GM18951 (cell line): ENCODE results near the gene CNPY1.

Source experiments
- POLR2A ChIP-seq: IDR thresholded peaks from 4 replicates; pipeline ENCODE4 v1.6.1; 2011; ENCODE audit warnings: mild to moderate bottlenecking; ENCODE audit not compliant: insufficient read length, insufficient read depth; ENCODE audit errors: extremely low read depth
- in situ Hi-C: fragments of 300-500 bp; cut with MboI; formaldehyde crosslinking; loops from one replicate; pipeline ENCODE4 v1.12.0; 2022; ENCODE audit warnings: low sequenced_read_pairs, mixed read lengths, inconsistent platforms; ENCODE audit not compliant: unreplicated experiment

Gene CNPY1

DNA sequence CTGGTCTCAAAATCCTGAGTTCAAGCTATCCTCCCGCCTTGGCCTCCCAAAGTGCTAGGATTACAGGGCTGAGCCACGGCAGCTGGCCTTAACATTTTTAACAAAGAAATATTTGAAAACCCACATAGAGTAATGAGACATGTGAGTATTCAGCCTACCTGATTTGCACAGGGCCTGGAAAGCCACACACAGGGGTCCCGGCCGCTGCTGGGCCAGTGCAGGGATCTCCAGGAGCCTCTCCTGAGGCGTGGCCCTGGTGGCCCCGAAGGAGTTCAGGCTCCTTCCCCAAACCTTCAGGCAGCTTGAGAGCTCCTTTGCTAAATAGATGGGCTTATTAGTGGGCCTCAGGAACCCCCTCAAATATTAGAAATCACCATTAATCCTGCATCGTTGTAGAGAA lies 18.7 kb downstream of the CNPY1 start:
- TF ChIP-seq POLR2A: no peak
- in situ Hi-C loops: no loop called here

GRCh38 chr7:155526225-155526624 lies 20.1 kb downstream of the CNPY1 start:
- in situ Hi-C loops: no loop called here
- TF ChIP-seq POLR2A: no peak

DNA sequence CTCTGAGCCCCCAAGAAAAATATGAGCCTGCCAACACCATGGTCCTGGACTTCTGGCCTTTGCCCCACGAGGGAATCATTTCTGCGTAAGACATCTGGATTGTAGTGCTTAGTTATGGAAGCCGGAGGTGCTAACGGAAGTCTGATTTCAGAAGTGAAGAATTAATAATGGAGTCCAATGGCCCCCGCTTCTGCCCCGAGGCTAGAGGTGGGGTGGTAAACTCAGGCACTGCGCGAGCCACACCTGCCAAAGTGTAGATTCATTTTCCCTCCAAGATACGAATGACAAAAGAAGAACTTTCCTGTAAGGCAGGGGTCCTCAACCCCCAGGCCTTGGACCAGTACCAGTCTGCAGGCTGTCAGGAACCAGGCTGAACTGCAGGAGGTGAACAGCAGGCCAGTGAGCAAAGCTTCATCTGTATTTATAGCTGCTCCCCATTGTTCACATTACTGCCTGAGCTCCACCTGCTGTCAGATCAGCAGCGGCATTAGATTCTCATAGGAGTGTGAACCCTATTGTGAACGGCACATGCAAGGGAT lies 22.3 kb downstream of the CNPY1 start:
- no peak for TF ChIP-seq POLR2A
- in situ Hi-C loops: loop anchor here (25.0 kb wide), 1 partner anchor 137 kb away; no protein-coding TSS in a partner anchor

- in situ Hi-C loops: loop anchor here (25.0 kb wide), 1 partner anchor 136 kb away; no protein-coding TSS in a partner anchor
- TF ChIP-seq POLR2A: no peak
Observed at GRCh38 chr7:155523168-155523675, 23.1 kb downstream of the CNPY1 start.

GRCh38 chr7:155521743-155522398 lies 24.5 kb downstream of the CNPY1 start:
- no peak for TF ChIP-seq POLR2A
- in situ Hi-C loops: loop anchor here (25.0 kb wide), 1 partner anchor 135 kb away; no protein-coding TSS in a partner anchor

DNA sequence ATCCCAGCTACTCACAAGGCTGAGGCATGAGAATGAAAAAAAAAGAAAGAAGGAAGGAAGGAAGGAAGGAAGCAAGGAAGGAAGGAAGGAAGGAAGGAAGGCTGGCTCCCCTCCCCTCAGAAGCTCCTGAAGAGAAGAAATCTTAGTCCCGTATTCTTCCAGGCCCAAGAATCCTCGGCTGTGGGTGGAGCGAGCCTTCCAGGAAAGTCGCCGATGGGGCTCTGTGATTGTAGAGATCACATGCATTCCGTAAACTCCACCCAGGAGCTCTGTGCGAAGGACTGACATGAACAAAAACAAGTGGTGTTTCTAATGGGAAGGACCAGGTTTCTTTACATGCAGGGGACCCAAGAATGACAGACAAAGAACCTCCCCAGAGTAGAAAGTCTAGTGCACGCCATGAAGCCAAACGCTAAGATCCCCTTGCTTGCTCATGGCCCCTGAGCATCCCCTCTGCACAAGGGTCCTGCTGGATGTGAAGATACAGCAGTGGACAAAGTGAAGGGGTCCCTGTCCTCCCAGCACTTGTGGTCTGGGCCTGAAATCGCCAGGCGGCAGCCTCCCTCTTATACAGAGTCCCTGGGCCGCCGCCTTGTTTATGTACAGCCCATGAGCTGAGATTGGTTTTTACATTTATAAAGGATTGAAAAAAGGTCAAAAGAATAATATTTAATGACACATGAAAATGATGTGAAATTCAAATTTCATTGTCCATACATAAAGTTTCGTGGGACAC lies 25.2 kb downstream of the CNPY1 start:
- TF ChIP-seq POLR2A: no peak
- in situ Hi-C loops: loop anchor here (25.0 kb wide), 1 partner anchor 134 kb away; no protein-coding TSS in a partner anchor

GRCh38 chr7:155520114-155520513 lies 26.2 kb downstream of the CNPY1 start:
- TF ChIP-seq POLR2A: no peak
- in situ Hi-C loops: loop anchor here (25.0 kb wide), 1 partner anchor 133 kb away; no protein-coding TSS in a partner anchor

DNA sequence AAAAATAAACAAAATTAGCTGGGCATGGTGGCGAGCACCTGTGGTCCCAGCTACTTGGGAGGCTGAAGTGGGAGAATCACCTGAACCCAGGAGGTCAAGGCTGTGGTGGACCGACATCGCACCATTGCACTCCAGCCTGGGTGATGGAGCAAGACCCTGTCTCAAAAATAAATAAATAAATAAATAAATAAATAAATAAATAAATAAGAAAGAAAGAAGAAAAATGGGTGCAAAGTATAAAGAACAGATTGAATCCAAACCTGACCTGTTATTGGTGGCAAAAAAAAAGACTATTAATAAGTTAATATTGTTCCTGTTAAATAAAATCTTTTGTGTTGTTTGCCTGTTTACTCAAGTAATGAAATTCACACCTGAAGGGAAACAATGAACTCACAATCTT lies 27.0 kb downstream of the CNPY1 start:
- in situ Hi-C loops: loop anchor here (25.0 kb wide), 1 partner anchor 132 kb away; no protein-coding TSS in a partner anchor

- no peak for TF ChIP-seq POLR2A
- in situ Hi-C loops: loop anchor here (25.0 kb wide), 1 partner anchor 131 kb away; no protein-coding TSS in a partner anchor
Observed at GRCh38 chr7:155518633-155519032, 27.7 kb downstream of the CNPY1 start.

- no peak for TF ChIP-seq POLR2A
- in situ Hi-C loops: loop anchor here (25.0 kb wide), 1 partner anchor 131 kb away; no protein-coding TSS in a partner anchor
Observed at GRCh38 chr7:155517969-155518368, 28.4 kb downstream of the CNPY1 start.

GRCh38 chr7:155517452-155517851 lies 28.9 kb downstream of the CNPY1 start:
- in situ Hi-C loops: loop anchor here (25.0 kb wide), 1 partner anchor 130 kb away; no protein-coding TSS in a partner anchor
- TF ChIP-seq POLR2A: no peak

- in situ Hi-C loops: loop anchor here (25.0 kb wide), 1 partner anchor 129 kb away; no protein-coding TSS in a partner anchor
- TF ChIP-seq POLR2A: no peak
Observed at GRCh38 chr7:155516466-155516865, 29.9 kb downstream of the CNPY1 start.

GRCh38 chr7:155515318-155515717 lies 31.0 kb downstream of the CNPY1 start:
- in situ Hi-C loops: loop anchor here (25.0 kb wide), 1 partner anchor 128 kb away; no protein-coding TSS in a partner anchor
- no peak for TF ChIP-seq POLR2A
